Calu3 (cell line): Measurements from ENCODE around the gene AGPAT3. TPM values are rescaled to one million over a fixed set of nuclear protein-coding genes. Genes with fewer than 3 reads are reported as not detected.
A peak's percentile ranks its signal among the peaks of the same experiment; 100 is the strongest.

Experiments used
- BruUV-seq: library from RNA; stranded (reverse); fragments of 400-500 nt; replicated peaks from 2 replicates; lab custom pipeline; 2021; lab: Mats Ljungman, UMichigan
- CTCF ChIA-PET: fragments of 300-600 bp; sonication (Branson Sonifier 250); formaldehyde crosslinking; loops from one replicate; lab custom pipeline; 2022; ENCODE audit warnings: antibody characterized with exemption; lab: Charles Lee
- DNase-seq: peaks from one replicate; pipeline ENCODE4 v3.0.0; 2022
- H3K27ac Mint-ChIP-seq: one replicate; pipeline ENCODE4 v1.8.0; 2022; ENCODE audit warnings: mixed read lengths; ENCODE audit not compliant: unreplicated experiment
- H3K27me3 Mint-ChIP-seq: one replicate; pipeline ENCODE4 v1.8.0; 2022; ENCODE audit warnings: mixed read lengths; ENCODE audit not compliant: unreplicated experiment
- H3K36me3 Mint-ChIP-seq: one replicate; pipeline ENCODE4 v1.8.0; 2022; ENCODE audit warnings: mild to moderate bottlenecking, moderate library complexity, mixed read lengths; ENCODE audit not compliant: insufficient read depth, unreplicated experiment
- H3K4me1 Mint-ChIP-seq: one replicate; pipeline ENCODE4 v1.8.0; 2022; ENCODE audit warnings: mild to moderate bottlenecking, low read depth, mixed read lengths; ENCODE audit not compliant: unreplicated experiment
- H3K4me3 Mint-ChIP-seq: one replicate; pipeline ENCODE4 v1.8.0; 2022; ENCODE audit warnings: mild to moderate bottlenecking, low read depth, moderate library complexity, mixed read lengths; ENCODE audit not compliant: unreplicated experiment
- H3K9me3 Mint-ChIP-seq: one replicate; pipeline ENCODE4 v1.8.0; 2022; ENCODE audit warnings: low read depth, mixed read lengths; ENCODE audit not compliant: unreplicated experiment
- CTCF ChIP-seq: fragments of 200-600 bp; IDR thresholded peaks from one replicate; pipeline ENCODE4 v1.8.0; 2022; ENCODE audit warnings: antibody characterized with exemption; ENCODE audit not compliant: unreplicated experiment
- intact Hi-C: fragments of 100-400 bp; cut with micrococcal nuclease; formaldehyde crosslinking; loops from one replicate; pipeline ENCODE4 v1.10.0; 2022; ENCODE audit not compliant: unreplicated experiment
- total RNA-seq: library from RNA; stranded (reverse); gene quantifications from 2 replicates; pipeline ENCODE4 v1.2.3, GENCODE V29; 2022

The AGPAT3 gene
- total RNA-seq, 1 experiment from 2014 or later, result 61.2 TPM

- TF ChIP-seq CTCF, result no peak
- H3K4me3 Mint-ChIP-seq, result peak overlapping the region; percentile 74
- BruUV-seq, result TSS peak; percentile 86
- H3K36me3 Mint-ChIP-seq, result peaks cover 24% of the 10 kb centered on the region
- H3K27me3 Mint-ChIP-seq, result no peaks in the 10 kb centered on the region
- H3K9me3 Mint-ChIP-seq, result no peaks in the 10 kb centered on the region
- H3K27ac Mint-ChIP-seq, result peak overlapping the region; percentile 81
- CTCF ChIA-PET, result no interaction called here
- no peak for DNase-seq
- no peaks in the 10 kb centered on the region for H3K4me1 Mint-ChIP-seq
- intact Hi-C loops, result no loop called here
Observed at GRCh38 chr21:44011123-44011522, 146.1 kb downstream of the AGPAT3 start.

GRCh38 chr21:44011579-44012473, 146.8 kb downstream of the AGPAT3 start, which contains the start of gene TRAPPC10:
TRAPPC10 (plus strand) TSS chr21:44012309; CDS start chr21:44012494, 185 bp downstream.
- H3K4me3 Mint-ChIP-seq, result peak within 1 kb of the TSS; percentile 74
- peak within 1 kb of the TSS; percentile 81 for H3K27ac Mint-ChIP-seq
- no TSS peak for BruUV-seq
- H3K4me1 Mint-ChIP-seq, result no peaks in the 10 kb centered on the region
- DNase-seq, result peak; percentile 82
- intact Hi-C loops, result no loop called here
- CTCF ChIA-PET, result no interaction called here
- no peak for TF ChIP-seq CTCF
- H3K9me3 Mint-ChIP-seq, result no peaks in the 10 kb centered on the region
- peaks cover 24% of the 10 kb centered on the region for H3K36me3 Mint-ChIP-seq
- no peaks in the 10 kb centered on the region for H3K27me3 Mint-ChIP-seq

GRCh38 chr21:44012474-44013379, 147.7 kb downstream of the AGPAT3 start:
- Mint-ChIP-seq H3K4me3 (peak overlapping the region; percentile 74), H3K36me3 (peaks cover 24% of the 10 kb centered on the region), H3K27me3 (no peaks in the 10 kb centered on the region), H3K4me1 (no peaks in the 10 kb centered on the region), H3K9me3 (no peaks in the 10 kb centered on the region), H3K27ac (peak overlapping the region; percentile 73)
- CTCF ChIA-PET, result no interaction called here
- BruUV-seq, result no TSS peak
- DNase-seq, result peak; percentile 33
- TF ChIP-seq CTCF, result no peak
- intact Hi-C loops, result no loop called here

GRCh38 chr21:44013380-44014088, 148.5 kb downstream of the AGPAT3 start:
- TF ChIP-seq CTCF, result no peak
- CTCF ChIA-PET, result no interaction called here
- Mint-ChIP-seq H3K27me3 (no peaks in the 10 kb centered on the region), H3K4me3 (peak overlapping the region; percentile 74), H3K4me1 (no peaks in the 10 kb centered on the region), H3K36me3 (peaks cover 24% of the 10 kb centered on the region), H3K27ac (peak overlapping the region; percentile 73), H3K9me3 (no peaks in the 10 kb centered on the region)
- BruUV-seq, result TSS peak; percentile 42
- no peak for DNase-seq
- intact Hi-C loops, result no loop called here
